ENCODE results near the gene BRMS1L.
A peak's percentile ranks its signal among the peaks of the same experiment; 100 is the strongest.
"Not testable (repeated sequence)": the region's sequence is repeated elsewhere in the genome, so short reads cannot be mapped to it uniquely, and the experiment has no call there.

Gene BRMS1L

GRCh38 chr14:35821564-35822411 is 4.3 kb upstream of the BRMS1L start:
- DNase-seq (ENCODE audit: low spot score) = peak; percentile 42

GRCh38 chr14:35822501-35822900 is 3.6 kb upstream of the BRMS1L start:
- DNase-seq (ENCODE audit: low spot score) = no peak

- DNase-seq (ENCODE audit: low spot score) = not testable (repeated sequence)
These were observed 1.5 kb upstream of the BRMS1L start for GRCh38 chr14:35824446-35825165.

GRCh38 chr14:35825968-35826217 is 245 bp upstream of the BRMS1L start:
- DNase-seq (ENCODE audit: low spot score) = no peak

- no peak for DNase-seq (ENCODE audit: low spot score)
These were observed 846 bp downstream of the BRMS1L start for GRCh38 chr14:35826952-35827416.

GRCh38 chr14:35827678-35828472 is 1.7 kb downstream of the BRMS1L start:
- DNase-seq (ENCODE audit: low spot score) = no peak

GRCh38 chr14:35829449-35829848 is 3.3 kb downstream of the BRMS1L start:
- no peak for DNase-seq (ENCODE audit: low spot score)

GRCh38 chr14:35835208-35835982 is 9.3 kb downstream of the BRMS1L start:
- DNase-seq (ENCODE audit: low spot score) = no peak

GRCh38 chr14:35841704-35842103 is 15.6 kb downstream of the BRMS1L start:
- not testable (repeated sequence) for DNase-seq (ENCODE audit: low spot score)

- not testable (repeated sequence) for DNase-seq (ENCODE audit: low spot score)
These were observed 16.1 kb downstream of the BRMS1L start for GRCh38 chr14:35842245-35842644.

- no peak for DNase-seq (ENCODE audit: low spot score)
These were observed 18.4 kb downstream of the BRMS1L start for GRCh38 chr14:35844494-35844893.

- no peak for DNase-seq (ENCODE audit: low spot score)
These were observed 21.5 kb downstream of the BRMS1L start for GRCh38 chr14:35847636-35848035.

GRCh38 chr14:35849122-35849521 is 23.0 kb downstream of the BRMS1L start:
- no peak for DNase-seq (ENCODE audit: low spot score)

- no peak for DNase-seq (ENCODE audit: low spot score)
These were observed 25.7 kb downstream of the BRMS1L start for GRCh38 chr14:35851823-35852222.

- no peak for DNase-seq (ENCODE audit: low spot score)
These were observed 27.1 kb downstream of the BRMS1L start for GRCh38 chr14:35853225-35853624.

GRCh38 chr14:35854696-35855270 is 28.6 kb downstream of the BRMS1L start:
- DNase-seq (ENCODE audit: low spot score) = no peak

- DNase-seq (ENCODE audit: low spot score) = peak; percentile 54
These were observed 29.8 kb downstream of the BRMS1L start for GRCh38 chr14:35855876-35856481.

- DNase-seq (ENCODE audit: low spot score) = no peak
These were observed 32.5 kb downstream of the BRMS1L start for GRCh38 chr14:35858521-35859209.

- DNase-seq (ENCODE audit: low spot score) = peak; percentile 2
These were observed 35.2 kb downstream of the BRMS1L start for GRCh38 chr14:35861204-35861868.
